Prostate gland (tissue), 2 donors: ENCODE data around the gene CNTNAP2. TPM values are rescaled to one million over a fixed set of nuclear protein-coding genes. Genes with fewer than 3 reads are reported as not detected.
"Not testable (repeated sequence)": the region's sequence is repeated elsewhere in the genome, so short reads cannot be mapped to it uniquely, and the experiment has no call there.

Experiments used
- DNase-seq: peaks from one replicate; pipeline ENCODE4 v3.0.0-alpha.2; 2019; ENCODE audit warnings: low spot score
- H3K27ac ChIP-seq, 2 donors: fragments of 200-600 bp; sonication (generic); 2 replicates each; pipeline ENCODE4 v1.5.1; 2017 to 2019
- H3K27me3 ChIP-seq: fragments of 200-600 bp; sonication (generic); replicated peaks from 2 replicates; pipeline ENCODE4 v1.5.1; 2019; ENCODE audit not compliant: insufficient read depth
- H3K36me3 ChIP-seq, 2 donors: fragments of 200-600 bp; sonication (generic); 1 replicate in 1 of 2; 2 replicates in 1 of 2; pipeline versions ENCODE4 v1.5.1 to v1.8.1; 2017 to 2019
- H3K4me1 ChIP-seq: fragments of 200-600 bp; sonication (generic); replicated peaks from 2 replicates; pipeline ENCODE4 v1.5.1; 2019
- H3K4me3 ChIP-seq, 2 donors: fragments of 200-600 bp; sonication (generic); 2 replicates each; pipeline ENCODE4 v1.5.1; 2017 to 2019
- H3K9me3 ChIP-seq: fragments of 200-600 bp; sonication (generic); 2 replicates; pipeline ENCODE4 v1.5.1; 2017
- POLR2A ChIP-seq: fragments of 450-650 bp; IDR thresholded peaks from one replicate; pipeline ENCODE4 v1.6.1; 2016; ENCODE audit warnings: antibody characterized with exemption, mild to moderate bottlenecking
- POLR2AphosphoS5 ChIP-seq: sonication (generic); formaldehyde crosslinking; IDR thresholded peaks from one replicate; pipeline ENCODE4 v1.6.1; 2017; ENCODE audit warnings: antibody characterized with exemption
- WGBS: methylation state at CpG from one replicate; pipeline ENCODE4 v1.1.5; 2018; 5-methylcytosine and 5-hydroxymethylcytosine counted together
- intact Hi-C: fragments of 100-400 bp; cut with DNase I; formaldehyde crosslinking; loops from one replicate; pipeline ENCODE4 v1.14.2; 2022
- total RNA-seq, 2 donors: library from RNA; depleted of rRNA; stranded (reverse); fragments of >200 nt; gene quantifications; one replicate each; pipeline ENCODE4 v1.1.0, GENCODE V29; 2016
- TF ChIP-seq, protein P1 (sequence below), 4 experiments: fragments of 200-600 bp in 2 of 4; fragments of 450-650 bp in 2 of 4; sonication (generic) in 2 of 4; IDR thresholded peaks; 1 replicate in 3 of 4; 2 replicates in 1 of 4; pipeline ENCODE4 v1.5.1; 2016 to 2019; ENCODE audit warnings: antibody characterized with exemption in 4 of 4, mild to moderate bottlenecking in 2 of 4, moderate library complexity in 2 of 4

Gene CNTNAP2
- total RNA-seq, 2 donors from 2014 or later, result 10.6 to 43.7 TPM

DNA sequence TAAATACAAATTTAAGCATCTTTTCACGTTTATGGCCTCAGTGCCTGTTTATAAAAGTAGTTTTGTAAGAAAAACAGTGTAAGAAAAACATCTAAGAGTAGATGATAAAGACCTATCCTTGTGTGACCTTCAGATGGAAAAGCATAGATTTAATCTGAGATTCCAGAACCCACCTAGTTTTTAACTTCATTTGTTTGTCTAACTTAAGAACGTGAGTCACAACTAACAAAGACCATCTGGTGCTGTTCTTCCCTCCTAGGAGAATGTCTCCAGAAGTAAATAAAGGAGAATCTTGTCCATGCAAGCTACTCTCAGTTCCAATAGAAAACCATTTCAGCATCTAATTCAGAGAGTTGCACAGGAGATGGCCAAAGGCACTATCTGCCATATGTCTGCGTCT, 2208.6 kb downstream of the CNTNAP2 start:
- H3K4me3 ChIP-seq, result no peak overlapping the region
- DNase-seq, result no peak
- H3K9me3 ChIP-seq, result no peaks in the 10 kb centered on the region
- no peaks in the 10 kb centered on the region for H3K36me3 ChIP-seq
- no peaks in the 10 kb centered on the region for H3K4me1 ChIP-seq
- H3K27ac ChIP-seq, result no peak overlapping the region
- 56% methylated on average over 3 of the region's 3 CpGs for WGBS
- TF ChIP-seq POLR2AphosphoS5 (no peak), POLR2A (no peak)
- TF ChIP-seq, protein P1, sequence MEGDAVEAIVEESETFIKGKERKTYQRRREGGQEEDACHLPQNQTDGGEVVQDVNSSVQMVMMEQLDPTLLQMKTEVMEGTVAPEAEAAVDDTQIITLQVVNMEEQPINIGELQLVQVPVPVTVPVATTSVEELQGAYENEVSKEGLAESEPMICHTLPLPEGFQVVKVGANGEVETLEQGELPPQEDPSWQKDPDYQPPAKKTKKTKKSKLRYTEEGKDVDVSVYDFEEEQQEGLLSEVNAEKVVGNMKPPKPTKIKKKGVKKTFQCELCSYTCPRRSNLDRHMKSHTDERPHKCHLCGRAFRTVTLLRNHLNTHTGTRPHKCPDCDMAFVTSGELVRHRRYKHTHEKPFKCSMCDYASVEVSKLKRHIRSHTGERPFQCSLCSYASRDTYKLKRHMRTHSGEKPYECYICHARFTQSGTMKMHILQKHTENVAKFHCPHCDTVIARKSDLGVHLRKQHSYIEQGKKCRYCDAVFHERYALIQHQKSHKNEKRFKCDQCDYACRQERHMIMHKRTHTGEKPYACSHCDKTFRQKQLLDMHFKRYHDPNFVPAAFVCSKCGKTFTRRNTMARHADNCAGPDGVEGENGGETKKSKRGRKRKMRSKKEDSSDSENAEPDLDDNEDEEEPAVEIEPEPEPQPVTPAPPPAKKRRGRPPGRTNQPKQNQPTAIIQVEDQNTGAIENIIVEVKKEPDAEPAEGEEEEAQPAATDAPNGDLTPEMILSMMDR (IDR thresholded peaks at IDR 0.05), result no peak
- intact Hi-C loops, result no loop called here
- H3K27me3 ChIP-seq, result no peaks in the 10 kb centered on the region

DNA sequence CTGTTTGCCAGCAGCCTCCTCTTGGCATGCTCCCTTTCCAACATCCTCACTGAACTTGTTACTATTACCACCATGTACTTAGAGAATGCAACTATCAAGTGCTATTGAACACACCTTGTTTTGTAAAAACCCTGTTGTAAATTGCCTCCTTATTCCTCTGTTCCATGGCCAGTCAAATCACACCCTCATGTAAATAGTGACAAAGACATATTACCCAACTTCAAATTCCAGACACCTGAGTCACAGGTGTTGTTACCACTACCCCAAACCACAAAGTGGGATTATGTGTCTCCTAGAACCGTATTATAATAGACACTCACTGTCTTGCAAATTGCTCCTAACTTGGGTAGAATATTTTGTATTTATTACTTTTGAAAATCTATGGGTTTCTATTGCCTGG, 2210.8 kb downstream of the CNTNAP2 start:
- WGBS, result 47% methylated on average over 1 of the region's 1 CpG
- DNase-seq, result no peak
- Histone ChIP-seq H3K4me3 (no peak overlapping the region), H3K27ac (no peak overlapping the region), H3K9me3 (no peaks in the 10 kb centered on the region), H3K4me1 (no peaks in the 10 kb centered on the region), H3K36me3 (no peaks in the 10 kb centered on the region), H3K27me3 (no peaks in the 10 kb centered on the region)
- TF ChIP-seq, protein P1 (IDR thresholded peaks at IDR 0.05), result no peak
- intact Hi-C loops, result no loop called here

DNA sequence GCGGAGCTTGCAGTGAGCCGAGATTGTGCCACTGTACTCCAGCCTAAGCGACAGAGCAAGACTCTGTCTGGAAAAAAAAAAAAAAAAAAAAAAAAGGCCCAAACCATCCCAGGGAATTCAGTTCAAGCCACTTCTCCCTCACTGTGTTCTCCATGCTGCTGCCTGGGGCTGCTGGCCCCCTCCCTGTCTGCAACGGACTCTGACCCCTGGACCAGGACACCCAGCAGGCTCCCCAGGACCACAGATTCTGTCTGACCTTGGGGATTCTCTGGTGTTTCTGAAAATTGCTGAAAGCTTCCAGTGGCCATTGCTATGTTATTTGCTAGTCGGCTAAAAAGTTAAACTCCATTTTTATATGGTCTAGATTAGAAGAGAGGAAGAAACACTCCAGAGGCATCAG, 2212.3 kb downstream of the CNTNAP2 start:
- WGBS, result 74% methylated on average over 5 of the region's 5 CpGs
- H3K9me3 ChIP-seq, result no peaks in the 10 kb centered on the region
- no peaks in the 10 kb centered on the region for H3K4me1 ChIP-seq
- no peak for DNase-seq
- intact Hi-C loops, result no loop called here
- H3K4me3 ChIP-seq, result no peak overlapping the region
- TF ChIP-seq POLR2A (no peak), POLR2AphosphoS5 (no peak)
- TF ChIP-seq, protein P1 (IDR thresholded peaks at IDR 0.05), result no peak
- H3K27ac ChIP-seq, result no peak overlapping the region
- H3K36me3 ChIP-seq, result no peaks in the 10 kb centered on the region
- H3K27me3 ChIP-seq, result no peaks in the 10 kb centered on the region

DNA sequence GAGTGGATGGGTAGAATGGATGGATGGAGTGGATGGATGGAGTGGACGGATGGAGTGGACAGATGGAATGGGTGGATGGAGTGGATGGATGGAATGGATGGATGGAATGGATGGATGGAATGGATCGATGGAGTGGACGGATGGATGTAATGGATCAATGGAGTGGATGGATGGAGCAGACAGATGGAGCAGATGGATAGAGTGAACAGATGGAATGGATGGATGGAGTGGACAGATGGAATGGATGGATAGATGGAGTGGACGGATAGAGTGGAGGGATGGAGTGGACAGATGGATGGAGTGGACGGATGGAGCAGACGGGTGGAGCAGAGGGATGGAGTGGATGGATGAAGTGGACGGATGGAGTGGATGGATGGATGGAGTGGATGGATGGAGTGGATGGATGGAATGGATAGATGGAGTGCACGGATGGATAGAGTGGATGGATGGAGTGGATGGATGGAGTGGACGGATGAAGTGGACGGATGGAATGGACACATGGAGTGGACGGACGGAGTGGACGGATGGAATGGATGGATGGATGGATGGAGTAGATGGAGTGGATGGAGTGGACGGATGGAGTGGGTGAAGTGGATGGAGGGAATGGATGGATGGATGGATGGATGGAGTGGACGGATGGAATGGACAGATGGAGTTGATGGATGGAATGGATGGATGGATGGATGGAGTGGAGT, 2213.7 kb downstream of the CNTNAP2 start:
- Histone ChIP-seq H3K9me3 (no peaks in the 10 kb centered on the region), H3K4me1 (no peaks in the 10 kb centered on the region), H3K4me3 (no peak overlapping the region), H3K27me3 (no peaks in the 10 kb centered on the region), H3K36me3 (no peaks in the 10 kb centered on the region), H3K27ac (no peak overlapping the region)
- intact Hi-C loops, result no loop called here
- DNase-seq, result no peak
- no peak for TF ChIP-seq POLR2AphosphoS5
- TF ChIP-seq POLR2A, result no peak
- TF ChIP-seq, protein P1 (IDR thresholded peaks at IDR 0.05), result no peak
- 89% methylated on average over 15 of the region's 15 CpGs for WGBS

DNA sequence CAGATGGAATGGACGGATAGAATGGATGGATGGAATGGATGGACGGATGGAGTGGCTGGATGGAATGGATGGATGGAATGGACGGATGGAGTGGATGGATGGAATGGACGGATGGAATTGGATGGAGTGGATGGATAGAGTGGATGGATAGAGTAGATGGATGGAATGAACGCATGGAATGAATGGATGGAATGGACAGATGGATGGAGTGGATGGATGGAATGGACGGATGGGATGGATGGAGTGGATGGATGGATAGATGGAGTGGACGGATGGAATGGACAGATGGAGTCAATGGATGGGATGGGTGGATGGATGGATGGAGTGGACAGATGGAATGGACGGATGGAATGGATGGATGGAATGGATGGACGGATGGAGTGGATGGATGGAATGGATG, 2214.2 kb downstream of the CNTNAP2 start:
- Histone ChIP-seq H3K36me3 (no peaks in the 10 kb centered on the region), H3K27me3 (no peaks in the 10 kb centered on the region), H3K27ac (no peak overlapping the region), H3K9me3 (no peaks in the 10 kb centered on the region), H3K4me3 (no peak overlapping the region), H3K4me1 (no peaks in the 10 kb centered on the region)
- TF ChIP-seq POLR2AphosphoS5 (no peak), POLR2A (no peak)
- TF ChIP-seq, protein P1 (IDR thresholded peaks at IDR 0.05), result no peak
- intact Hi-C loops, result no loop called here
- WGBS, result 97% methylated on average over 9 of the region's 9 CpGs
- DNase-seq, result no peak

DNA sequence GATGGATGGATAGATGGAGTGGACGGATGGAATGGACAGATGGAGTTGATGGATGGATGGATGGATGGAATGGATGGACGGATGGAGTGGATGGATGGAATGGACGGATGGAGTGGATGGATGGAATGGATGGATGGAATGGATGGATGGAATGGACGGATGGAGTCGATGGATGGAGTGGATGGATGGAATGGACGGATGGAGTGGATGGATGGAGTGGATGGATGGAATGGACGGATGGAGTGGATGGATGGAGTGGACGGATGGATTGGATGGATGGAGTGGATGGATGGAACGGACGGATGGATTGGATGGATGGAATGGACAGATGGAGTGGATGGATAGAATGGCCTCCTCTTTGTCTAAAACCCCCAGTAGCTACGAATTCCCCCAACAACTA, 2214.9 kb downstream of the CNTNAP2 start:
- intact Hi-C loops, H3K9me3 ChIP-seq, H3K4me1 ChIP-seq, H3K27me3 ChIP-seq, H3K4me3 ChIP-seq, H3K27ac ChIP-seq, H3K36me3 ChIP-seq: not testable (repeated sequence)
- DNase-seq, result peak; percentile 20
- WGBS, result 66% methylated on average over 11 of the region's 11 CpGs
